Activated CD4-positive, alpha-beta T cell treated with anti-CD3 and anti-CD28 coated beads for 4 hours (primary cell): ENCODE measurements around the gene LGALS4.
"Not testable (repeated sequence)": the region's sequence is repeated elsewhere in the genome, so short reads cannot be mapped to it uniquely, and the experiment has no call there.

ENCODE experiments used
- DNase-seq, 2 donors: peaks; one replicate each; pipeline ENCODE4 v3.0.0-alpha.2; 2020

LGALS4 gene

DNA sequence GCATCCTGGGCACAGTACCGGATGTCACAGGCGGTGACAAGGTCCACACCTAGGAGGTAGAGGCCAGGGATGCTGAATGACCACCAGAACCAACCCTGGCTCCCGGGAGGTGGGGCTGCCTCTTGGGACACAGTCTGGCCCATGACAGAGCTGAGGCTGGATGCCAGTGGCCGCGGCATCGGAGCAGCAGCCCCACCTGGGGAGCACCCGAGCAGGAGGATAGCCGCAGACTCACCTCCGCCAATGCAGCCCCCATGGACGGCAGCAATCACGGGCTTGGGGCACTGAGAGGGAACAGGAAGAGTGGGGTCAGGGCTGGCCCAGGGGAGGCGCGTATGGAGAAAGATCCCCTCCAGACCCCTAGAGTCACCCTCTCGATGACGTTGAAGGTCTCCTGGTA, 4.3 kb upstream of the LGALS4 start:
- DNase-seq, result no peak

DNA sequence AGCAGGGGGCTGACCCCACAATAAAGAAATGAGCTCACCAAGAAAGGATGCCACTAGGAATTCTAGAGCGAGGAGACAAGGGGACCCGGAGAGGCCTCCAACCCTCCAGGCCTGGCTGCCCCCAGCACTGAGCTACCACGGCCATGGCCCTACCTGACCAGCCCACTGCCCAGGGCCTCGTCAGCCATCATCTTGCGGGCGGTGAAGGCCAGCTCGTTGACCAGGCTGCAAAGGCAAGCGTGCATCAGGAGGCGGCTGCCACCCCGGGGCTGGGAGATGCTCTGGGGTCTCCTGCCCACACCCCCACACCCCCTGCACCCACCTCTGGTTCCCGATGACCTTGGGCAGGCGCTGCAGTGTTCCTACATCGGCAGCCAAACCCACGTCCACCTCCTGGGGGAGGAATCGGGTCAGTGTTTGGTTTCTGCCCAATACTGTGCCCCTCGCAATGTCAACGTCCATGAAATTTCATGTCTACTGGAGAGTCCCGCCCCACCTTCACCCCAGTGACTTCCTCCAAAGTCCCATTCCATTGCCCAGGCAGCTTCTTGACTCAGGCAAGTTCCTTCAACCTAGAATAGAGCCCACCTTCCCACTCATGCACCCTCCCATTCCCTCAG, 3.5 kb upstream of the LGALS4 start:
- no peak for DNase-seq

DNA sequence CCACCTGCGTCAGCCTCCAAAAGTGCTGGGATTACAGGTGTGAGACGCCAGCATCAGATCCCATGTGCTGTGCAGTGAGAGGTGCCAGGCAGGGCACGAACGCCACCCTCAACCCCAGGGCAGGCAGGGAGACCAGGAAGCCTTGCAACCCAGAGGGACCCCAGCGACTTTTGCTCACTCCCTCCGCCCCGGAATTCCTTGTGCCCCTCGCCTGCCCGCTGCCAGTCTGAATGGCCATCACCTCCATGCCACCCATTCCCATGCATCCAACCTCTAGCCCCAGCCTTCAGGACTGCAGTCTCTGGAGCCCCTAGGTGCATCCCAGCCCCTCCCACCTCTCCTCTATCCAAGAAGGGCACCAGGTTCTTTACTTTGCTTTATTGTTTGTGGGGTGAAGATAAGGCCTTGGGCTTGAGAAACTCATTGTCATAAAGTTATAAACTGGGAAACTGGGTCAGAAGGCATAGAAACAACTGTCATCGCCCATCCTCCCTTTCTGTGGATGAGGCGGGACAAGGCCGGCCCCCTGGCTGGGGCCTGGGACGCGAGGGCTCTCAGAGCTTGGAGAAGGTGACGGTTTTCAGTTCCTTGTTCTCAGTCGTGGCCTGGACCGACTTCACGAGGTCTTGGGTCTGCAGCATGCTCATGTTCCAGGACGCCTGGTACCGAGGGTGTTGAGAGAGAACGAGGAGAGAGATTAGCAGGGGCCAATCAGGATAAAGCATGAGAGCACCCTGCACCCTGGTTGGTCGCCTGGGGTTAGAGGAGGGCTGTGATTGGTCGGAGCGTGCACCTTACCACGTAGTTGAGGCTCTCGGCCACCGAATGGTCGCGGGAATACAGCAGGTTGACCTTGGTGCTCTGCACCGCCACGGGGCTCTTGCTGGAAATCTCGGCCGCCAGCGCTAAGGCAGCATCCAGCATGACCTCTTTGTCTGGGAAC, 2.6 kb upstream of the LGALS4 start:
- no peak for DNase-seq

DNA sequence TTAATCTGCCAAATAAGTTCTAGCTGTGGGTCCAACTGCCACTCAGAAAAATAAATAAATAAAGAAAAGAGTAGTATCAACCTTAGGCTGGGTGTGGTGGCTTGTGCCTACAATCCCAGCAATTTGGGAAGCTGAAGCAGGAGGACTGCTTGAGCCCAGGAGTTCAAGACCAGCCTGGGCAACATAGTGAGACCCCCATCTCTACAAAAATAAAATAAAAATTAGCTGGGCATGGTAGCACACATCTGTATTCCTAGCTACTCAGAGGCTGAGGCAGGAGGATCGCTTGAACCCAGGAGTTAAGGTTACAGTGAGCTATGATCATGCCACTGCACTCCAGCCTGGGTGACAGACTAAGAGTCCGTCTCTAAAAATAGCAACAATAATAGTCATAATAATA, 1.2 kb upstream of the LGALS4 start:
- DNase-seq, result not testable (repeated sequence)

DNA sequence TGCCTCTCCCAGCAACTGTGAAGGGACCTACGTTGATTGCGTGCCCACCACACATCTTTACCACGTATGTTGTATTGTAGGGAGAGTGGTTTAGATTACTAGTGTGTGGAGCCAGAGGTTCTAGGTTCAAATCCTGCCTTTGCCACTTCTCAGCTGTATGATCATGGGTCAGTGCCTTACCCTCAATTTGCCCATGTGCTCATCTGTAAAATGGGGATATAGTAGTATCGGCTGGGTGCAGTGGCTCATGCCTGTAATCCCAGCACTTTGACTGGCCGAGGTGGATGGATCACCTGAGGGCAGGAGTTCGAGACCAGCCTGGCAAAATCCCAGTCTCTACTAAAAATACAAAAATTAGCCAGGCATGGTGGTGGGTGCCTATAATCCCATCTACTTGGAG, 578 bp upstream of the LGALS4 start:
- DNase-seq, result no peak

DNA sequence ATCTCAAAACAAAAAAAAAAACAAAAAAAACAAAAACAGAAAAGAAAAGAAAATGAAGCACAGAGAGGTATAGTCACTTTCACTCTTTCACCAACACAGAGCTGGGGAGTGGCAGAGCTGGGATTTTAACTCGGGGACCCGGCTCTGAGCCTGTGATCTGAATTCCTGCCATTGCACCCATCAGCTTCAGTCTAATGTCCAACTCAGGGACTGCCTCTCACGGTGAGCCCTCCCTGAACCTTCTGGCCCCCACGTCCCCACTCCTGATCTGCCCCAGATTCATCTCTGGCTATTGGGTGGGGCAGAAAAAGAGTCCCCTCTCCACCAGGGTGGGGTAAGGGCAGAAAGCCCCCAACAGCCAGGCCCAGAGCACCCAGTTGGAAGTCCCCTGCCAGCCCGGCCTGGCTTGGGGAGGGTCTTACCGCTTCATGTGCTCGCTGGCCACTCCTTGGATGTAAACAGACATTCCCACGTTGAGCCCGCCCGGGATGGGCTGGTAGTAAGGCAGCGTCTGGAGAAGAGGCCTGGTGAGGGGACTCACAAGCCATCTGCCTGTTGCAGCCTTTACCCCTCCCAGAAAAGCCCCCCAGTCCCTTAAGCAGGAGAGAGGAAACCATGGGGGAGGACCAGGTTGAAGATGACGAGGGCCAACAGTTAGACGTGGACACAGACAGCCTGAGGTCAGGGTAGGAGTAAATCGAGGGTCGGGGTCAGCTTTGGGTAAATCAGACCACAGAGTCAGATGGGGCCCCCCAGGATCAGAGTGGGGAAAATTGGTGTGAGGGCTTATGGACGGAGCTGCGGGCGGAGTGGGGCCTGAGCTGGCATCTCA, 520 bp downstream of the LGALS4 start:
- no peak for DNase-seq

DNA sequence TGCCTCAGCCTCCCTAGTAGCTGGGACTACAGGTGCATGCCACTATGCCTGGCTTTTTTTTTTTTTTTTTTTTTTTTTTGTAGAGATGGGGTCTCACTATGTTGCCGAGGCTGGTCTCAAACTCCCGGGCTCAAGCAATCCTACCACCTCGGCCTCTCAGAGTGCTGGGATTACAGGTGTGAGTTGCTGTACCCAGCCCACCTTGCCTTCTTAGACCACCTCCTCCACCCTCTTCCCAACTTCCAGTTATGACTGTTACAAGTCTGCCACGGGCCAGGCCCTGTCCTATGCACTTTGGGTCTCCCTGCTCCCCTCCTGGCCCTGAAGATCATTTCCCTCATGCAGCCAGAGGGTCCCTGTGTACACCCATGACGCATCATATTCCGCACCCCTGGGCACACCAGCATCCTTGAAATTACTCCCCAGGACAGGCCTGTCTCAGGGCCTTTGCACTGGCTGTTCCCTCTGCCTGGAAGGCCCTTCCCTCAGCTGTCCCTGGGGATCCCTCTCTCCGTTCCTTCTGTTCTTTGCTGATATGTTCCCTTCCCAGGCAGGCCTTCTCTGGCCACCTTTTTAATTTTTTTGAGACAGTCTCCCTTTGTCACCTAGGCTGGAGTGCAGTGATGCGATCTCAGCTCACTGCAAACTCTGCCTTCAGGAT, 3.0 kb downstream of the LGALS4 start:
- no peak for DNase-seq

DNA sequence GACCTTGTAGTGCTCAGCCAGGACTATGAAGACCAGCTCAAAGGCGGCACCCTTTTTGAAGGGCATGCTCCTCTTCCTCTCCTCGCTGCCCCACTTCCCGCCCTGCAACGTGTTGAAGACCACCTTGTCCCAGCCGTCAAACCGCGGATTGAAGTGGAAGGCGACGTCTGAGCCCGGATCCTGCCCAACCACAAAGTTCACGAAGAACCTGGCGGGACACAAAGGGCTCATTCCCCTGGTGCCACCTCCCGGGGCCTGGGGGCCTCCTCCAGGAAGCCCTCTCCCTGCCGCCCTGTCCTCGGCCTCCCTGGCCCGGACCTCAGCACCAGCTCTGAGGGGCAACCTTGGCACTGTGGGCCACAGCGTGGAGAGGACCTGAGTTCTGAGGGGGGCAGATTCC, 4.0 kb downstream of the LGALS4 start:
- DNase-seq, result no peak

DNA sequence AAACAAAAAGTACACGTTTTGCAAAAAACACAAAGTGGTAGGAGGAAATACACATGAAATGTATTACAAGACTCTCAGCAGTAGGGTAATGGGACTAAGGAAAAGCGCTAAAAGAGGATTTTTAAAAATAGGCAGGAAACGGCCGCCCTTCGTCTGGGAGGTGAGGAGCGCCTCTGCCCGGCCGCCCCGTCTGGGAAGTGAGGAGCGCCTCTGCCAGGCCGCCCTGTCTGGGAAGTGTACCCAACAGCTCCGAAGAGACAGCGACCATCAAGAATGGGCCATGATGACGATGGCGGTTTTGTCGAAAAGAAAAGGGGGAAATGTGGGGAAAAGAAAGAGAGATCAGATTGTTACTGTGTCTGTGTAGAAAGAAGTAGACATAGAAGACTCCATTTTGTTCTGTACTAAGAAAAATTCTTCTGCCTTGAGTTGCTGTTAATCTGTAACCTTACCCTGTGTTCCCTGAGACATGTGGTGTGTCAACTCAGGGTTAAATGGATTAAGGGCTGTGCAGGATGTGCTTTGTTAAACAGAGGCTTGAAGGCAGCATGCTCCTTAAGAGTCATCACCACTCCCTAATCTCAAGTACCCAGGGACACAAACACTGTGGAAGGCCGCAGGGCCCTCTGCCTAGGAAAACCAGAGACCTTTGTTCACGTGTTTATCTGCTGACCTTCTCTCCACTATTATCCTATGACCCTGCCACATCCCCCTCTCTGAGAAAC, 5.2 kb downstream of the LGALS4 start:
- DNase-seq, result not testable (repeated sequence)

DNA sequence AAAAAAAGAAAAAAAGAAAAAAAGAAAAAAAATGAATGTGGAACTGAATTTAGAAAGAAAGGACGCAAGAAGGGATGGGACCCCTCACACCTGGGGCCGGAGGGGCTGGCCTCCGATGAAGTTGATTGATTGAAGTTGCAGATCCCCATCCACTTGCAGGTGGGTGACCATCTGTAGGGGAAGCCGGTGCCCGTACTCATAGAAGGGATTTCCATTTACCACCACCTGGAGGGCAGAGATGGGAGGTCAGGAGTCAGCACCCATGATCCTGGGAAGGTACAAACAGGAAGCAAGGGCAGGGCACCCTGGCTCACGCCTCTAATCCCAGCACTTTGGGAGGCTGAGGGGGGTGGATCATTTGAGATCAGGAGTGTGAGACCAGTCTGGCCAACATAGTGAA, 6.4 kb downstream of the LGALS4 start:
- no peak for DNase-seq

DNA sequence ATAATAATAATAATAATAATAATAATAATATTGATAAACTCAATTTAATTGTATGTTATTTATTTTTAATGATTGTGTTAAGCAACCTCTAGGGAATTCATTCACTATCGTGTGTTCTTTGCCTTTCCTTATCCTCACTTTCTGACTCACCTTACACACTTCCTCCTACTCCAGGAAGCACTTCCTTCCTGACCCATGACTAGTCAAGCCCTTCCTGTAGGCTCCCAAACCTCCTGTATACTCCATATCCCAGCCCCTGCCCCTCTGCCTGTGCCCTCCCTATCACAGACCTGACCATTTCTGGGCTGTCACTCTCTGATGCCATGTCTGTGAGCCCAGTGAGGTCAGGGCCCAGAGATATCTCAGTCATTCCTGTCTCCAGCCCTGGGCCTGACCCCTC, 7.6 kb downstream of the LGALS4 start:
- no peak for DNase-seq

DNA sequence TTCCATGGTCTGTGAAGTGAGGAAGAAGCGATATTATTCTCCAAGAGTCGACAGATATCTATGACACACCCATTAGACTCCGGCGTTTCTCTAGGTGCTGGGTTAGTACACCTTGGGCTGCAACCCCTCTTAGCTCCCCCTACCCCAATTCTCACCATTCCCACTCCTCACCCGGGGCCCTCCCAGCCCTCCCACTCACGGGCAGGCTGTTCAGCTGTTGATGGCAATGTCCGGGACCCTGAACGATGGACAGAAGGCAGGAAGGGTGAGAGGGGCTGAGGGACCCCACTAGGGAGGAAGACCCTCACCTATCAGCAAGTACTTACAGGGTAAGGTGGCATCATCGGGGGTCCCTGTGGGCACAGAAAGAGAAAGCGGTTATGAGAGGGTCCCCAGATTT, 9.2 kb downstream of the LGALS4 start:
- DNase-seq, result no peak

DNA sequence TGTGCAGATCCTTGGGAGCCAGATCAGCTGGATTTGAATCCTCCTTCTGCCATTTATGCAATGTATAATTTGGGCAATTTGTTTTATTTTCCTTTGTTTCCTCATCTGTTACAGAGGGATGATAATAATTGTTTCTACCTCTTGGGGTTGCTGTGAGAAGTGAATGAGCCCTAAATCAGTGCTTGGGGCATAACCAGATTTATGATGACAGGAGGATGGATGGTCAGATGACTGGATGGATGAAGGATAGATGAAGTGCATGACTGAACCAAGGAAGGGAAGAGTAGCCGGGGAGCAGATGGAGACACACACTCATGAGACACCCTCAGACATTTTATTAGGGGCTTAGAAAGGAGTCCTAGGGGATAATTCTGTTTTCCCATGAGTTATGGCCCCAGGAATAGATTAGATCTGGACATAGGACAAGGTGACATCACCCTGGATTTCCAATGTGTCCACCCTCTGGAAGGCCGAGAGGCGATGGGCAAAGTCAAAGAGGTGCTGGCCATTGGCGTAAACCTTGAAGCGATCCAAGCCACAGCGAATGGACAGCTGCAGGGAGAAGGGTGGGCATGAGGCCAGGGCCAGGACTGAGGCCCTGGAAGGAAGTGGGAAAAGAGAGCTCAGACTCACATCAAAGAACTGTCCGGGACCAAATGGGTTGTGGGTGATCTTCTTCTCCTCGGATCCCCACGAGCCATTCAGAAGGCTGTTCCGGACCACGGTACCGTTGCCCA, 11.2 kb downstream of the LGALS4 start:
- DNase-seq, result no peak

DNA sequence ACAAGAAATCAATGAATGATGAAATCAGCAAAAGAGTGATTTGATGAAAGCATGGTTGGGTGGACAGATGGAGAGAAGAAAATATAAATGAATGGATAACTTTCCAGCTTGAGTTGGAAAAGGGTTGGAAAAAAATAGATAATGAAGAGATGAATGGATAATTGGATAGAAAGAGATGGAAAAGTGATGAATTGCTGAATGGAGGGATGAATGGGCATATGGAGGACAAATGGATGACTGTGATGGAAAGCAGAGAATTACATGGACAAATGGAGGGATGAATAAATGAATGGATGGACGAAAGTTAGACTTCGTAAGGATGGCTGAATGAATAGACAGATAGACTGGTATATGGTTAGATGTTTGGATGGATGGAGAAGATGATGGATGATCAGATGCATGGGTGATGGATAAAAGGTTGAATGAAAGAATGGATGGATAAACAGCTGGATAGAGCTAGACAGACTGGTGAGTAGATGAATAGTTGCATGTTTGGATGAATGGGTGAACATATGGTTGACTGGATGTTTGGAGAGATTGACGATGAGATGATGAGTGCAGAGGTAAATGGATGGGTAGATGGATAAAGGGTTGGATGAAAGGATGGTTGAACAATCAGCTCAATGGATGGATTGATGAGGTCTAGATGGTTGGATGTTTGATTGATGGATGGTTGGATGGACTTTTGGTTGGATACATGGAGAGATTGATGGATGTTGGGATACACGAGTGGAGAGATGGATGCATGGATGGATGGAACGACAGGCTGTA, 12.0 kb downstream of the LGALS4 start:
- DNase-seq, result no peak

DNA sequence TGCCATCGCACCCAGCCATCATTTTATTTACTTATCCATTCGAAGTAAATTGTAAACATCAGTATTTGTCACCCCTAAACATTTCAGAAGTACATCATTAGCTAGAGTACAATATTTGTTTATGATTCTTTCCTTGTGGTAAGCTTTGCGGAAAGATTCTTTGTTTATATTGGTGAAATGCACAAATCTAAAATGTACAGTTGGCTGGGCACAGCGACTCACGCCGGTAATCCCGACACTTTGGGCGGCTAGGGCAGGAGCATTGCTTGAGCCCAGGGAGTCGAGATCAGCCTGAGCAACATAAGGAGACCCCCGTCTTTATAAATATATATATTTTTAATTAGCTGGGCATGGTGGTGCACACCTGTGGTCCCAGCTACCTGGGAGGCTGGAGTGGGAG, 13.6 kb downstream of the LGALS4 start:
- DNase-seq, result no peak

DNA sequence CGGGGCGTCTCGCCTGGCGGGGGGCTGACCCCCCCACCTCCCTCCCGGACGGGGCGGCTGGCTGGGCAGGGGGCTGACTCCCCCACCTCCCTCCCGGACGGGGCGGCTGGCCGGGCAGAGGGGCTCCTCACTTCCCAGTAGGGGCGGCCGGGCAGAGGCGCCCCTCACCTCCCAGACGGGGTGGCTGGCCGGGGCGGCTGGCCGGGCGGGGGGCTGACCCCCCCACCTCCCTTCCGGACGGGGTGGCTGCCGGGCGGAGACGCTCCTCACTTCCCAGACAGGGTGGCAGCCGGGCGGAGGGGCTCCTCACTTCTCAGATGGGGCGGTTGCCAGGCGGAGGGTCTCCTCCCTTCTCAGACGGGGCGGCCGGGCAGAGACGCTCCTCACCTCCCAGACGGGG, 15.0 kb downstream of the LGALS4 start:
- not testable (repeated sequence) for DNase-seq

DNA sequence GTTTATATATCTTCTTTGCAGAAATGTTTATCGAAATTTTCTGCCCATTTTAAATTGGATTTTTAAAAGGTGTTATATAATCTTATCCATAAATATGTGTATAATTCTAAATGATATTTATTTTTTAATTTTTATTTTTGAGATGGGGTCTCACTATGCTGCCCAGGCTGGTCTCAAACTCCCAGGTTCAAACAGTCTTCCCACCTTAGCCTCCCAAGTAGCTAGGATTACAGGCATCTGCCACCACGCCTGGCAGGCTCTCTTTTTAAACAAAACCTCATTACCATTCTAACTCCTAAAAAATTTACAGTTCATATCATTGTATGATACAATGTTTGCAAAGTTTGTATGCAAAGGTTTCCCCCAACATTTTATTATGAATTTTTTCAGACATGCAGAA, 16.6 kb downstream of the LGALS4 start:
- DNase-seq, result no peak

DNA sequence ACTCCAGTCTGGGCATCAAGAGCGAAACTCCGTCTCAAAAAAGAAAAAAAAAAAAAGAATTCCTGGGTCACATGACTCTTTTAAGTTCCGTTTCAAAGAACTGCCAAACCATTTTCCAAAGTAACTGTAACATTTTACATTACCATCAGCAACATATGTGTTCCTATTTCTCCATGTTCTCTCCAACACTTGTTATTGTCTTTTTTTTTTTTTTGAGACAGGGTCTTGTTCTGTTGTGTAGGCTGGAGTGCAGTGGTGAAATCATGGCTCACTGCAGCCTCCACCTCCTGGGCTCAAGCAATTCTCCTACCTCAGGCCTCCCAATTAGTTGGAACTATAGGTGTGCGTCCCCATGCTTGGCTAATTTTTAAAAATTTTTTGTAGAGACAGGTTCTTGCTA, 17.2 kb downstream of the LGALS4 start:
- no peak for DNase-seq

DNA sequence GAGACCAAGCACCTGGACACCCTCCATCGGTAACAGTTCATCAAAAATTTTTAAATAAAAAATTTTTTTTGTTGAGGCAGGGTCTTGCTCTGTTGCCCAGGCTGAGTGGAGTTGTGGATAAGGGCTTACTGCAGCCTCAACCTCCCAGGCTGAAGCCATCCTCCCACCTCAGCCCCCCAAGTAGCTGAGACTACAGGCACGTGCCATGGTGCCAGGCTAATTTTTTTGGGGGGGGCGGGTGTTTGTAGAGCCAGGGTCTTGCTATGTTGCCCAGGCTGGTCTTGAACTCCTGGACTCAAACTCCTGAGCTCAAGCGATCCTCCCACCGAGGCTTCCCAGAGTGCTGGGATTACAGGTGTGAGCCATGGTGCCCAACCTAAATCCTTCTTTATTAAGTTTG, 19.1 kb downstream of the LGALS4 start:
- DNase-seq, result no peak

DNA sequence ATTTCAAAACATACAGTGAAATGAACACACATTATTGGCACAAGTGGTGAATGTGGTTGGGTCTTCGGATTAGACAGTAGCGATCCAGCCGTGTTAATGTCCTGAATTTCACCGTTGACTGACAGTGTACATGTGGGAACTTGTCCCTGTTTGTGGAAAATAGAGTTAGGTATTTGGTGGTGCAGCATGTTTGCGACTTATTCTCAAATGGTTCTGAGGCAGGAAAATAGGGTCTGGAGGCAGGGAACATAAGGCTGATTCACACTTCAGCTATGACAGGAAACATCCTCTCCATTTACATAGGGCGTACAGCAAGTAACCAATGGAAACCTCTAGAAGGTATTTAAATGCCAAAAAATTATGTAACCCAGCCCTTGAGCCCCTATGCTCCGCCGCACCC, 19.6 kb downstream of the LGALS4 start:
- DNase-seq, result no peak
